GM13976 (cell line): Measurements from ENCODE around the gene EEFSEC.

Source experiments
- DNase-seq: peaks from one replicate; pipeline ENCODE4 v3.0.0; 2012; ENCODE audit warnings: low spot score
- CTCF ChIP-seq: IDR thresholded peaks from 2 replicates; pipeline ENCODE4 v1.5.1; 2012; ENCODE audit warnings: borderline replicate concordance, mild to moderate bottlenecking; ENCODE audit not compliant: insufficient read depth; ENCODE audit errors: extremely low read depth, missing control alignments, control extremely low read depth
- in situ Hi-C: fragments of 300-500 bp; cut with MboI; formaldehyde crosslinking; loops from one replicate; pipeline ENCODE4 v1.12.0; 2022; ENCODE audit warnings: low sequenced_read_pairs, mixed read lengths, inconsistent platforms; ENCODE audit not compliant: unreplicated experiment

EEFSEC gene

GRCh38 chr3:128321418-128321817 is 168.1 kb downstream of the EEFSEC start:
- no peak for DNase-seq
- TF ChIP-seq CTCF, result no peak

GRCh38 chr3:128322030-128323022 is 169.0 kb downstream of the EEFSEC start:
- in situ Hi-C loops, result no loop called here
- peak; percentile 60 for DNase-seq
- peak; percentile 24 for TF ChIP-seq CTCF

More at GRCh38 chr3:128321418-128321817, 168.1 kb downstream of the EEFSEC start:
- in situ Hi-C loops, result no loop called here

- no peak for DNase-seq
- no peak for TF ChIP-seq CTCF
- in situ Hi-C loops, result no loop called here
Measured at GRCh38 chr3:128323206-128324081, 170.2 kb downstream of the EEFSEC start.

GRCh38 chr3:128324911-128325592 is 171.8 kb downstream of the EEFSEC start:
- no peak for DNase-seq
- TF ChIP-seq CTCF, result no peak
- in situ Hi-C loops, result no loop called here

- DNase-seq, result no peak
- in situ Hi-C loops, result no loop called here
- TF ChIP-seq CTCF, result no peak
Measured at GRCh38 chr3:128326051-128326823, 173.0 kb downstream of the EEFSEC start.
